HepG2 (cell line): ENCODE results near the gene ENTREP3. TPM values are rescaled to one million over a fixed set of nuclear protein-coding genes. Genes with fewer than 3 reads are reported as not detected.

Source experiments
- CREM ChIP-seq, 2 experiments: sonication (generic) in 1 of 2; formaldehyde crosslinking in 1 of 2; IDR thresholded peaks; 2 replicates each; pipeline versions ENCODE4 v1.4.0 to v1.6.1; 2016 to 2020; ENCODE audit warnings: antibody characterized with exemption in 1 of 2, mild to moderate bottlenecking in 1 of 2, missing genetic modification reagents in 1 of 2
- ERF ChIP-seq: IDR thresholded peaks from 2 replicates; pipeline ENCODE4 v1.6.1; 2018; ENCODE audit warnings: missing biosample characterization, missing genetic modification reagents
- ESRRA ChIP-seq: sonication (generic); formaldehyde crosslinking; IDR thresholded peaks from 2 replicates; pipeline ENCODE4 v1.5.1; 2020; ENCODE audit warnings: mild to moderate bottlenecking, low read depth, missing genetic modification reagents
- FOXA1 ChIP-seq, 2 experiments: fragments of 450-650 bp in 1 of 2; sonication (generic) in 1 of 2; formaldehyde crosslinking in 1 of 2; IDR thresholded peaks; 2 replicates each; pipeline versions ENCODE4 v1.4.0 to v1.6.1; 2016 to 2020; ENCODE audit warnings: missing genetic modification reagents in 1 of 2
- HDAC1 ChIP-seq: sonication (generic); formaldehyde crosslinking; IDR thresholded peaks from 2 replicates; pipeline ENCODE4 v1.5.1; 2020; ENCODE audit warnings: mild to moderate bottlenecking, missing genetic modification reagents
- HNRNPK ChIP-seq: fragments of 200-400 bp; formaldehyde crosslinking; IDR thresholded peaks from 2 replicates; pipeline ENCODE4 v1.6.1; 2018; ENCODE audit warnings: low read length, low read depth, moderate library complexity, mild to moderate bottlenecking; ENCODE audit not compliant: poor library complexity, severe bottlenecking
- LCORL ChIP-seq, 2 experiments: fragments of 450-650 bp in 1 of 2; sonication (generic) in 1 of 2; formaldehyde crosslinking in 1 of 2; IDR thresholded peaks; 2 replicates each; pipeline versions ENCODE4 v1.5.0 to v1.6.1; 2017 to 2020; ENCODE audit warnings: antibody characterized with exemption in 1 of 2, missing genetic modification reagents in 1 of 2
- MED1 ChIP-seq: sonication (generic); formaldehyde crosslinking; IDR thresholded peaks from 2 replicates; pipeline ENCODE4 v1.4.0; 2020; ENCODE audit warnings: missing genetic modification reagents
- MIER3 ChIP-seq: IDR thresholded peaks from 2 replicates; pipeline ENCODE4 v1.6.1; 2016; ENCODE audit warnings: missing compliant biosample characterization, borderline replicate concordance
- MYC ChIP-seq: sonication (generic); formaldehyde crosslinking; IDR thresholded peaks from 2 replicates; pipeline ENCODE4 v1.9.0; 2021; ENCODE audit warnings: missing genetic modification reagents, borderline replicate concordance
- NR2F2 ChIP-seq: IDR thresholded peaks from 2 replicates; pipeline ENCODE4 v1.6.1; 2012; ENCODE audit warnings: low read depth, inconsistent platforms, borderline replicate concordance
- PHF20 ChIP-seq: sonication (generic); formaldehyde crosslinking; IDR thresholded peaks from 2 replicates; pipeline ENCODE4 v1.5.0; 2020; ENCODE audit warnings: mild to moderate bottlenecking, missing genetic modification reagents
- SAP130 ChIP-seq: IDR thresholded peaks from 2 replicates; pipeline ENCODE4 v1.6.1; 2016; ENCODE audit warnings: low read depth
- SP5 ChIP-seq: IDR thresholded peaks from 2 replicates; pipeline ENCODE4 v1.6.1; 2016; ENCODE audit warnings: low read depth, borderline replicate concordance
- TBP ChIP-seq: sonication (generic); formaldehyde crosslinking; IDR thresholded peaks from 2 replicates; pipeline ENCODE4 v1.5.0; 2020; ENCODE audit warnings: missing genetic modification reagents
- TBX2 ChIP-seq: sonication (generic); formaldehyde crosslinking; IDR thresholded peaks from 2 replicates; pipeline ENCODE4 v1.5.0; 2020; ENCODE audit warnings: missing genetic modification reagents, mild to moderate bottlenecking, borderline replicate concordance
- XRCC5 ChIP-seq: fragments of 200-400 bp; formaldehyde crosslinking; optimal IDR thresholded peaks from 2 replicates; pipeline ENCODE3; 2017; ENCODE audit warnings: mild to moderate bottlenecking, low read length
- ZNF563 ChIP-seq: sonication (generic); formaldehyde crosslinking; IDR thresholded peaks from 2 replicates; pipeline ENCODE4 v1.8.0; 2022; ENCODE audit warnings: mild to moderate bottlenecking, moderate library complexity, missing genetic modification reagents
- ZNF841 ChIP-seq: sonication (generic); formaldehyde crosslinking; IDR thresholded peaks from 2 replicates; pipeline ENCODE4 v1.8.1; 2023; ENCODE audit warnings: missing genetic modification reagents, borderline replicate concordance
- polyA plus RNA-seq, 8 experiments: library from polyadenylated mRNA; depleted of rRNA in 3 of 8; stranded (reverse) in 7 of 8; unstranded in 1 of 8; fragments of >200 nt; fragmentation: Illumina TruSeq in 4 of 8; extraction: Trizol in 4 of 8; gene quantifications; 2 replicates each; pipeline versions ENCODE4 v1.2.1 to v1.2.3, GENCODE V29; 2011 to 2016; ENCODE audit warnings: low read depth in 4 of 8, missing spikeins in 1 of 8, mixed read lengths in 1 of 8; ENCODE audit not compliant: insufficient read depth in 1 of 8
- total RNA-seq, 5 experiments: library from RNA; depleted of rRNA; stranded (reverse); fragments of >200 nt; fragmentation: Illumina TruSeq; extraction: Trizol; gene quantifications; 2 replicates each; pipeline ENCODE4 v1.2.3, GENCODE V29; 2016; ENCODE audit warnings: low read depth in 1 of 5
- TF ChIP-seq, protein P1 (sequence below): sonication (generic); formaldehyde crosslinking; IDR thresholded peaks from 2 replicates; pipeline ENCODE4 v1.4.0; 2020; ENCODE audit warnings: missing genetic modification reagents
- TF ChIP-seq, protein P2 (sequence below): sonication (generic); formaldehyde crosslinking; IDR thresholded peaks from 2 replicates; pipeline ENCODE4 v1.8.1; 2023; ENCODE audit warnings: mild to moderate bottlenecking, inconsistent platforms, moderate library complexity, missing genetic modification reagents, borderline replicate concordance
- TF ChIP-seq, protein P3 (sequence below): sonication (generic); IDR thresholded peaks from 2 replicates; pipeline ENCODE4 v1.6.1; 2016; ENCODE audit warnings: low read depth, borderline replicate concordance
- TF ChIP-seq, protein P4 (sequence below): fragments of 450-650 bp; IDR thresholded peaks from 2 replicates; pipeline ENCODE4 v1.6.1; 2017
- TF ChIP-seq, protein P5 (sequence below): sonication (generic); formaldehyde crosslinking; IDR thresholded peaks from 2 replicates; pipeline ENCODE4 v1.9.0; 2022; ENCODE audit warnings: low read depth, missing genetic modification reagents

The ENTREP3 gene
- total and polyA plus RNA-seq, 2 of the 13 experiments (the other 11 are each of a cell fraction or from before 2014, with no cell fraction given), result 4.1 to 9.9 TPM

DNA sequence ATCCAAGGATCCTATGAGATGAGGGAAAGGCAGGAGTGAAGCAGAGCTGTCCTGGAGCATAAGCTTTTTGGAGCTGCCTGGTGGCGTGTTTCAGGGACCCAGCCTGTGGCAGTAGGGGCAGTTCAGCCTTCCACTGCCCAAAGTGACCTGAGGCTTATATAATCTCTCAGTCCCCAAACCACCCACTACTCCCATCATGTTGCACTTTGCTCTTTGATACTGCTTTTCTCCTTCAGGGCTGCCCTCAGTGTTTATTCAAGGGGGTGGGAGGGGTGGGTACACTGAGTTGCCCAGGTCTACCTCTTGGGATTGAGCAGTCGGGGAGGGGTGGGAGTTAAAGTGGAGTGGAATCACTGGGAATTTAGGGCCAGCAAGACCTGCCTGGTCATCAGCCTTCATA, 31.3 kb upstream of the ENTREP3 start (continued):
- TF ChIP-seq ESRRA (peak; percentile 42; the same call in 1 of the 2 replicates), LCORL (IDR thresholded peaks at IDR 0.05) (no peak), LCORL (CRISPR knock-in tag; IDR thresholded peaks at IDR 0.05) (peak; percentile 71), ZNF841 (CRISPR knock-in tag) (no peak), SAP130 (CRISPR knock-in tag) (peak; percentile 48), MIER3 (CRISPR knock-in tag) (no peak), SP5 (0 out of 2 replicates have a peak, but pooled peaks have one; percentile 36), NR2F2 (peak; percentile 38; the same call in 1 of the 2 replicates), PHF20 (CRISPR knock-in tag) (no peak), FOXA1 (IDR thresholded peaks at IDR 0.05) (no peak), FOXA1 (CRISPR knock-in tag; IDR thresholded peaks at IDR 0.05) (no peak), ERF (CRISPR knock-in tag) (0 out of 2 replicates have a peak, but pooled peaks have one; percentile 14), TBX2 (CRISPR knock-in tag) (0 out of 2 replicates have a peak, but pooled peaks have one; percentile 24), XRCC5 (peak; percentile 22), CREM (IDR thresholded peaks at IDR 0.05) (peak; percentile 44; the same call in 1 of the 2 replicates), CREM (CRISPR knock-in tag; IDR thresholded peaks at IDR 0.05) (no peak), TBP (no peak), HNRNPK (no peak), HDAC1 (CRISPR knock-in tag) (peak; percentile 61; the same call in 1 of the 2 replicates), MYC (CRISPR knock-in tag) (no peak), MED1 (CRISPR knock-in tag) (peak; percentile 41; the same call in 1 of the 2 replicates), ZNF563 (CRISPR knock-in tag) (no peak)
- TF ChIP-seq, protein P1, sequence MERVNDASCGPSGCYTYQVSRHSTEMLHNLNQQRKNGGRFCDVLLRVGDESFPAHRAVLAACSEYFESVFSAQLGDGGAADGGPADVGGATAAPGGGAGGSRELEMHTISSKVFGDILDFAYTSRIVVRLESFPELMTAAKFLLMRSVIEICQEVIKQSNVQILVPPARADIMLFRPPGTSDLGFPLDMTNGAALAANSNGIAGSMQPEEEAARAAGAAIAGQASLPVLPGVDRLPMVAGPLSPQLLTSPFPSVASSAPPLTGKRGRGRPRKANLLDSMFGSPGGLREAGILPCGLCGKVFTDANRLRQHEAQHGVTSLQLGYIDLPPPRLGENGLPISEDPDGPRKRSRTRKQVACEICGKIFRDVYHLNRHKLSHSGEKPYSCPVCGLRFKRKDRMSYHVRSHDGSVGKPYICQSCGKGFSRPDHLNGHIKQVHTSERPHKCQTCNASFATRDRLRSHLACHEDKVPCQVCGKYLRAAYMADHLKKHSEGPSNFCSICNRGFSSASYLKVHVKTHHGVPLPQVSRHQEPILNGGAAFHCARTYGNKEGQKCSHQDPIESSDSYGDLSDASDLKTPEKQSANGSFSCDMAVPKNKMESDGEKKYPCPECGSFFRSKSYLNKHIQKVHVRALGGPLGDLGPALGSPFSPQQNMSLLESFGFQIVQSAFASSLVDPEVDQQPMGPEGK (CRISPR knock-in tag), result peak; percentile 94
- TF ChIP-seq, protein P2, sequence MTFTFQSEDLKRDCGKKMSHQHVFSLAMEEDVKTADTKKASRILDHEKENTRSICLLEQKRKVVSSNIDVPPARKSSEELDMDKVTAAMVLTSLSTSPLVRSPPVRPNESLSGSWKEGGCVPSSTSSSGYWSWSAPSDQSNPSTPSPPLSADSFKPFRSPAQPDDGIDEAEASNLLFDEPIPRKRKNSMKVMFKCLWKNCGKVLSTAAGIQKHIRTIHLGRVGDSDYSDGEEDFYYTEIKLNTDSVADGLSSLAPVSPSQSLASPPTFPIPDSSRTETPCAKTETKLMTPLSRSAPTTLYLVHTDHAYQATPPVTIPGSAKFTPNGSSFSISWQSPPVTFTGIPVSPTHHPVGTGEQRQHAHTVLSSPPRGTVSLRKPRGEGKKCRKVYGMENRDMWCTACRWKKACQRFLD (CRISPR knock-in tag), result no peak
- TF ChIP-seq, protein P3, sequence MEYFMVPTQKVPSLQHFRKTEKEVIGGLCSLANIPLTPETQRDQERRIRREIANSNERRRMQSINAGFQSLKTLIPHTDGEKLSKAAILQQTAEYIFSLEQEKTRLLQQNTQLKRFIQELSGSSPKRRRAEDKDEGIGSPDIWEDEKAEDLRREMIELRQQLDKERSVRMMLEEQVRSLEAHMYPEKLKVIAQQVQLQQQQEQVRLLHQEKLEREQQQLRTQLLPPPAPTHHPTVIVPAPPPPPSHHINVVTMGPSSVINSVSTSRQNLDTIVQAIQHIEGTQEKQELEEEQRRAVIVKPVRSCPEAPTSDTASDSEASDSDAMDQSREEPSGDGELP, result no peak
- TF ChIP-seq, protein P4, sequence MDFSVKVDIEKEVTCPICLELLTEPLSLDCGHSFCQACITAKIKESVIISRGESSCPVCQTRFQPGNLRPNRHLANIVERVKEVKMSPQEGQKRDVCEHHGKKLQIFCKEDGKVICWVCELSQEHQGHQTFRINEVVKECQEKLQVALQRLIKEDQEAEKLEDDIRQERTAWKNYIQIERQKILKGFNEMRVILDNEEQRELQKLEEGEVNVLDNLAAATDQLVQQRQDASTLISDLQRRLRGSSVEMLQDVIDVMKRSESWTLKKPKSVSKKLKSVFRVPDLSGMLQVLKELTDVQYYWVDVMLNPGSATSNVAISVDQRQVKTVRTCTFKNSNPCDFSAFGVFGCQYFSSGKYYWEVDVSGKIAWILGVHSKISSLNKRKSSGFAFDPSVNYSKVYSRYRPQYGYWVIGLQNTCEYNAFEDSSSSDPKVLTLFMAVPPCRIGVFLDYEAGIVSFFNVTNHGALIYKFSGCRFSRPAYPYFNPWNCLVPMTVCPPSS, result no peak
- TF ChIP-seq, protein P5, sequence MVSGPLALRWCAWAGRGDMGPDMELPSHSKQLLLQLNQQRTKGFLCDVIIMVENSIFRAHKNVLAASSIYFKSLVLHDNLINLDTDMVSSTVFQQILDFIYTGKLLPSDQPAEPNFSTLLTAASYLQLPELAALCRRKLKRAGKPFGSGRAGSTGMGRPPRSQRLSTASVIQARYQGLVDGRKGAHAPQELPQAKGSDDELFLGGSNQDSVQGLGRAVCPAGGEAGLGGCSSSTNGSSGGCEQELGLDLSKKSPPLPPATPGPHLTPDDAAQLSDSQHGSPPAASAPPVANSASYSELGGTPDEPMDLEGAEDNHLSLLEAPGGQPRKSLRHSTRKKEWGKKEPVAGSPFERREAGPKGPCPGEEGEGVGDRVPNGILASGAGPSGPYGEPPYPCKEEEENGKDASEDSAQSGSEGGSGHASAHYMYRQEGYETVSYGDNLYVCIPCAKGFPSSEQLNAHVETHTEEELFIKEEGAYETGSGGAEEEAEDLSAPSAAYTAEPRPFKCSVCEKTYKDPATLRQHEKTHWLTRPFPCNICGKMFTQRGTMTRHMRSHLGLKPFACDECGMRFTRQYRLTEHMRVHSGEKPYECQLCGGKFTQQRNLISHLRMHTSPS, result peak; percentile 32; the same call in 1 of the 2 replicates
